GM21423 (cell line): ENCODE data around the gene SLIT3.
A peak's percentile ranks its signal among the peaks of the same experiment; 100 is the strongest.

Source experiments
- ATAC-seq: cut with Tn5 transposase; IDR thresholded peaks from one replicate; pipeline ENCODE4 v1.9.1; 2021; ENCODE audit warnings: mild to moderate bottlenecking, moderate library complexity; ENCODE audit not compliant: unreplicated experiment

Gene SLIT3

GRCh38 chr5:168908207-168908606 lies 392.7 kb downstream of the SLIT3 start:
- no peak for ATAC-seq

- ATAC-seq = no peak
These were observed 397.9 kb downstream of the SLIT3 start for GRCh38 chr5:168903061-168903460.

GRCh38 chr5:168899673-168900072 lies 401.3 kb downstream of the SLIT3 start:
- no peak for ATAC-seq

- no peak for ATAC-seq
These were observed 401.7 kb downstream of the SLIT3 start for GRCh38 chr5:168899264-168899663.

GRCh38 chr5:168898247-168898911 lies 402.6 kb downstream of the SLIT3 start:
- ATAC-seq = no peak

GRCh38 chr5:168897387-168898122 lies 403.4 kb downstream of the SLIT3 start:
- no peak for ATAC-seq

GRCh38 chr5:168895295-168896071 lies 405.5 kb downstream of the SLIT3 start:
- ATAC-seq = no peak

- ATAC-seq = no peak
These were observed 407.7 kb downstream of the SLIT3 start for GRCh38 chr5:168893283-168893682.

- ATAC-seq = no peak
These were observed 408.2 kb downstream of the SLIT3 start for GRCh38 chr5:168892618-168893186.

- ATAC-seq = no peak
These were observed 409.8 kb downstream of the SLIT3 start for GRCh38 chr5:168890816-168891812.

GRCh38 chr5:168889039-168889438 lies 411.9 kb downstream of the SLIT3 start:
- no peak for ATAC-seq

GRCh38 chr5:168887931-168888330 lies 413.0 kb downstream of the SLIT3 start:
- no peak for ATAC-seq

- no peak for ATAC-seq
These were observed 414.8 kb downstream of the SLIT3 start for GRCh38 chr5:168886157-168886556.

- no peak for ATAC-seq
These were observed 415.4 kb downstream of the SLIT3 start for GRCh38 chr5:168885324-168886120.

GRCh38 chr5:168883991-168884390 lies 416.9 kb downstream of the SLIT3 start:
- no peak for ATAC-seq

GRCh38 chr5:168883281-168883741 lies 417.6 kb downstream of the SLIT3 start:
- ATAC-seq = no peak

- no peak for ATAC-seq
These were observed 418.7 kb downstream of the SLIT3 start for GRCh38 chr5:168882283-168882682.

- no peak for ATAC-seq
These were observed 419.4 kb downstream of the SLIT3 start for GRCh38 chr5:168881427-168882149.

- peak; percentile 97 for ATAC-seq
These were observed 421.0 kb downstream of the SLIT3 start for GRCh38 chr5:168879929-168880328.
